GM12872 (cell line): ENCODE results near the gene DCBLD2.

Experiments used
- TF ChIP-seq, protein P1 (sequence below): IDR thresholded peaks from 3 replicates; pipeline ENCODE4 v1.5.1; 2011; ENCODE audit warnings: low read depth, mild to moderate bottlenecking, low read length, moderate library complexity; ENCODE audit not compliant: insufficient read depth

Gene DCBLD2

DNA sequence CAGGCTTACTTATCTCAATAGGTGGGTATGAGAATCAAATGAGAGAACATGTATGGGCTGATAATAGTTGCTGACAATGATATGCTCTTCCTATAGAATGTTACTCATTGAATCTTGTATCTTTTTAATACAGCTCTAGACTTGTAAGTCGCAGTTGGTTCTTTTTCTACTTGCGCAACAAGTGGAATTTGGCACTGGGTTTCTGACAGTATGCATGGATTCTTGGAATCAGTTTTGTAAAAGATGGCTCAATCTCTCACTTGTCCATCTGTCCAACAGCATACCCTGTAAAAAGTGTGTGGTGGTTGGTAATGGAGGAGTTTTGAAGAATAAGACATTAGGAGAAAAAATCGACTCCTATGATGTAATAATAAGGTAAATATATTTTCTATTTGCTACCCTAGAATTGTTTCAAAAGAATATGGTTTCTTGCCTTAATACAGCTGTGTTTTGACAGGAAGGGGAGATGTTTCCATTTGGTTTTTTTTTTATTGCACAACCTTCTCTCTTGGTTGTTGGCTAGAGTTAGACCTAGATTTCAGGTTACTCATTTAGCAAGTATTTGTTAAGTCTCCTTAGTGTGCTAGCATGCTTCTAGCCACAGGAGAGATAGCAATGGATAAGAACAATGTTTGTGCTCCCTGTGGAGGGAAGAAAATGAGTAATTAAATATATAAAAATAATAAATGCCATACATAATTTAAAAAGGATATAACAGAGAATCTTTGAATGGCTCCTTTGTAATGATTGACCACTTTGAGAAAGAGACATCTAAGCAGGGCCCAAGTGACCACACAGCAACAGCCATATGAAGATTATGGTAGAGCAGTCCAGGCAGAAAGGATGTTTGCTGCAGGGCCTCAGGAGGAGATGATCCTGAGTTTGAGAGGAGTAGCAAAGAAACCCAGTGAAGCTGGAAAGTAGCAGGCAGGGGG is 116.6 kb downstream of the DCBLD2 start:
- TF ChIP-seq, protein P1, sequence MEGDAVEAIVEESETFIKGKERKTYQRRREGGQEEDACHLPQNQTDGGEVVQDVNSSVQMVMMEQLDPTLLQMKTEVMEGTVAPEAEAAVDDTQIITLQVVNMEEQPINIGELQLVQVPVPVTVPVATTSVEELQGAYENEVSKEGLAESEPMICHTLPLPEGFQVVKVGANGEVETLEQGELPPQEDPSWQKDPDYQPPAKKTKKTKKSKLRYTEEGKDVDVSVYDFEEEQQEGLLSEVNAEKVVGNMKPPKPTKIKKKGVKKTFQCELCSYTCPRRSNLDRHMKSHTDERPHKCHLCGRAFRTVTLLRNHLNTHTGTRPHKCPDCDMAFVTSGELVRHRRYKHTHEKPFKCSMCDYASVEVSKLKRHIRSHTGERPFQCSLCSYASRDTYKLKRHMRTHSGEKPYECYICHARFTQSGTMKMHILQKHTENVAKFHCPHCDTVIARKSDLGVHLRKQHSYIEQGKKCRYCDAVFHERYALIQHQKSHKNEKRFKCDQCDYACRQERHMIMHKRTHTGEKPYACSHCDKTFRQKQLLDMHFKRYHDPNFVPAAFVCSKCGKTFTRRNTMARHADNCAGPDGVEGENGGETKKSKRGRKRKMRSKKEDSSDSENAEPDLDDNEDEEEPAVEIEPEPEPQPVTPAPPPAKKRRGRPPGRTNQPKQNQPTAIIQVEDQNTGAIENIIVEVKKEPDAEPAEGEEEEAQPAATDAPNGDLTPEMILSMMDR, result no peak

DNA sequence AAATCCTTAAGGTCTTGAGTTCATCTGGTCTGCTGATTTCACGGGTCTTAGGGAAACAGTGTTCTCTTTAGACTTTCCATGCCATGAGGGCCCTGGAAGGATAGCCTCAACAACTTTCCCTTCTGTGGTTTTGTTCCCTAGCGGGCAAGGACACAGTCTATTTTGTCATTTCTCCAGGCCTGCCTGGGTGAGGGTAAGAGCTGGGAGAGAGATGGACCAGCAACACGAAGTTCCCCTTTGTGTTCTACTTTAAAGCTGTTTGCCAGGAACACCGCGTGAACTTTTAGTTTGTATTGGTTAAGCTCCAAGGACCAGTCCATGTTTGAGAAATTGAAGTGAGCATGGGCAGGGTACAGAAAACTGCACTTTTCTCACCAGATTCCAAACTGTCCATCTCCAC is 117.5 kb downstream of the DCBLD2 start:
- TF ChIP-seq, protein P1, result no peak

DNA sequence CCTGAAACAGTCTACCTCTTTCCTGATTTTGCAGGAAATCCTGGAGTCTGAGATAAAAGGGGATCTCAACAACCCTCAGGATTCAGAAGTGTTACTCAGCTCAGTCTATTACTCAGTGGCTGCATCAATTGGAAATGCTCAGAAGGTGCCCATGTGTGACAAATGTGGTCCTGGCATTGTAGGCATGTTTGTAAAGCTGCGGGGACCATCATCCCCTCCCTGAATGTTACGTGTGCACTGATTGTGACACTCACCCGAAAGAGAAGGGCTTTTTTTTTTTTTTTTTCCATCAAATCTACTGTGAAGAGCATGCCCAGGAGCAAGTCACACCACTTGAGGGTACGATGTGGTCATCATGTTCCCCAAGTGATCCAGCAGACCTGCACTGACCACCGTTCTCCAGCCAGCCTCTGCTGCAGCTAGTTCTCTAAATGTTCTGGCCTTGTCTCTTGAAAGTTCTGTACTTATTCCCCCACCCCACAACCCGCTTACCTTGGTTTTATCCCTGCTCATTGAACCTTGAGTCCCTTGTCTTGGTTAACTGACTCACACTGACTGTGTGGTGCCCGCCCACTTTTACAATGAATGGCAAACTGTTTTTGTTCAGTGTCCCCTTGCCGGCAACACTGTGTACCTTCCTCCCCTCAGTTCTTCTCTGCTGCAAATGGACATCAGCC is 118.5 kb downstream of the DCBLD2 start:
- TF ChIP-seq, protein P1, result no peak

DNA sequence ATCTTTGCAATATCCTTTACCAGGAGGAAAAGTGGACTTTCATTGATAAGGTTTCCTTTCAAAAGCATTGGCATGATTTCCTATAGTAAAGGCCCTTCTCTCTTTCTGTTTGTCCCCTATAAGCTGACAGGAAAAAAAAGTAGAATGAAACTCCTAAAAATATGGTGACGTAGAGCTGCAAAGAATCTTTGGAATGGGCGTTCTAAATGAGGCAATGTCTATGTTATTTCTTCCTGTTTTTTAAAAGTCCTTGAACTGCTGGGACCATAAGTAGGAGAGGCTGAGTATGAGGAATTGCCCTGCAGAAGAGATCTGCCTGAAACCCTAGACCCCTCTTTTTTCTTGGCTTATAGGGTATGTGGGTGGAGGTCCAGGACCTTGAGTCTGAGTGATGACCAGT is 121.2 kb downstream of the DCBLD2 start:
- TF ChIP-seq, protein P1, result no peak

DNA sequence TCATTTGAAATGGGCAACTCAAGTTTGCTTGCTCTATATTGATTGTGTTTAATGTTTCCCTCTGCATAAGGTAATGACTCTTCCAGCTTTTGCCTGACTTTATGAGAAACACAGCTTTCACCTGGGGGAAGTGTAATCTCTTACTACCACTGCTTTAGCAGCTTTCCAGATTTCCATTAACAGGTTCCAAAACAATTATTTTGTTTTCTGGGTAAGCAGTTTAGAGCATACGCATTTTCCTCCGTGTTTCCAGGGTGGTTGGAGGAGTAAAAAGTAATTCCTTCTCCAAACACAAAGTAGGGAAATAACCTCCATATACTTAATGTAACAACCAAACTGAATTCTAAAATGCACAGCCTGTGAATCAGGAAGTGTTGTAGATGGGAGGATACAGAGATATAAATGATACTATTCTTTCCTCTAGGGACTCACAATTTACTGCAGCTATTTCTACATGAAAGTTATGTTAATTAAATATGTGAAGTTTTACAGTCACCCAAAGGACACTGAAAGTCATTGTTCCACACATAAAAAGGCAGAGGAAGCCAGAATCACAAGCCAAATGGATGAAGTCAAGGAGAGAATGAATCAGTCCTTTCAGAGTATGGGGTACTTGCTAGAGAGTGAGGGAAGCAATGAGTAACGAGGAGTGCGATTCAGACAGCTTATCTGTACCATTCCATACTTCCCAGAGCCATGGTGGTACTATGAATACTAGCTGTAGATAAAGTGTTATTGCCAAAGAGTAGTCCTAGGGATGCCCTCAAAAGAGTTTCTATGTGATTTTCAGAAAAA is 121.8 kb downstream of the DCBLD2 start:
- TF ChIP-seq, protein P1, result no peak

DNA sequence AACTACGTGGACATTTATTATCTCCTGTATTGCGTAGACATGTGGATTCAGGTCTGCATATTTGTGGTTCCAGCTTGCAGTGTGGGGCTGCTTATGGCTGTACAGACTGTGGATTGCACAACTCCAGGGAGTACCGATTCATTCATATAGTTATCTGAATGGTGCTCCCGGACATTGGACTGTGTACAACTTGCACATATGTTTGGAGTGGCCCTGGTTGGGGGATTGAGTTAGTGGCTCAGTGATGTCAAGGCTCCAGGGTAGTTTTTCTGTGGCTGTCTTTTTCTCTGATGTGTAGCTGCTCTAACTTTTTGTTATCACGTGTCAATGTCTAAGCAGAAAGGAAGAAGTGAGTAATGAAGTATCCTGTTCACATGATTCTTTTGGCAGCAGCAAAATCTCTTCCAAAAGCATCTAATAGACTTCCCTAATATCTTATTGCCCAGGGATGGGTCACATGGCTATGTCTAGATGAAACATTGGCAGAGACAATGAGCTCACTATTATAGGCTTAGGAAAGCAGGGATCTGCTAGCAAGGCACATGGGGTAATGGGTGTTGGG is 122.6 kb downstream of the DCBLD2 start:
- TF ChIP-seq, protein P1, result no peak
